ENCODE results near the gene C6orf89.

Gene C6orf89, protein sequence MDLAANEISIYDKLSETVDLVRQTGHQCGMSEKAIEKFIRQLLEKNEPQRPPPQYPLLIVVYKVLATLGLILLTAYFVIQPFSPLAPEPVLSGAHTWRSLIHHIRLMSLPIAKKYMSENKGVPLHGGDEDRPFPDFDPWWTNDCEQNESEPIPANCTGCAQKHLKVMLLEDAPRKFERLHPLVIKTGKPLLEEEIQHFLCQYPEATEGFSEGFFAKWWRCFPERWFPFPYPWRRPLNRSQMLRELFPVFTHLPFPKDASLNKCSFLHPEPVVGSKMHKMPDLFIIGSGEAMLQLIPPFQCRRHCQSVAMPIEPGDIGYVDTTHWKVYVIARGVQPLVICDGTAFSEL

DNA sequence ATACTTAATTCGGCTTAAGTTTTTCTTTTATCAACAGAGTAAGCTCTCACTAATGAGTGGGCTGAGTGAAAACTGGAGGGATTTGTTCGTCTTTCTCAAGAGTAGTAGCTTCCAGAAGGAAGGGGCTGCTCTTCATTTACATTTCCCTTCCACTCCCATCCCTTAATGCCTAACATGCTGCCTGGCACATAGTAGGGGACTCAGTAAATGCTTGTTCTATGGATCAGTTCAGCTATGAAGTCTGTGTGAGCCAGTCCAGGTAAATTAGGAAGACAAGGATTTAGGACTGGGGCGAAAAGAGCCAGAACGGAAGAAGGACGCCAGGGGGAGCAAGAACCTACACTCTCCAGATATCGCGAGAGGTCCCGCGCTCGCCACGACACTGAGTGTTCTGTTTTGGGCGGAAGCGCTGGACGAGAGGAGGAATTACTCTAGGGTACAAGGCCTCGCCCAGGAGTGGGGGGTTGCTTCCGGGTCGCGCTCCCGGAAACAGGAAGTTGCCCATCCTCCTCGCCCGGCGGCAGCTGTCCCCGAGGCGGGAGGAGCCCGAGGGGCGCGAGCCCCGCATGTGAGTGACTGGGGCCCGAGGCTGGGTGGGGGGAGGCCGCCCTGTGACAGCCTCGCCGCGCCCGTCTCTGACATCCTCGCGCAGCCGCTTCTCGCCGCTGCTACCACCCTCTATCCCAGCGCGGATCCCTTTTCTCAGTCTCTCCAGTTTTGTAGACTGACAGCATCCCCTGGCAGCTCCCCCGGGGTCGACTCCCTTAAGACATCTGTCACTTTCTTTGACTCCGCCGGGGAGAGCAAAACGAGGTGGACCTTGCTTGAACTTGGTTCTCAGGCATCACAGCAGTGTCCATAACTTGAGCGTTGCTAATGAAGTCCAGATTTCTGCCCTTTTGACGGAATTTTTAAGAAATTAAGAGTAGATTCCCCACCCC is at the start of gene C6orf89:
C6orf89 (plus strand) TSS at position 492 of the 941 bp plus-strand sequence. CDS start 13,493 bp downstream, outside the sequence.
- Histone ChIP-seq H3K4me3 (ENCODE audit: low read length) (peak within 1 kb of the TSS; percentile 66), H3K27me3 (ENCODE audit: control insufficient read depth, insufficient read depth, low read length) (no peaks in the 10 kb centered on the region), H3K4me1 (ENCODE audit: control insufficient read depth, insufficient read depth, low read length) (peaks cover 6% of the 10 kb centered on the region), H3K36me3 (ENCODE audit: control insufficient read depth, insufficient read depth, low read length) (no peaks in the 10 kb centered on the region), H3K9ac (ENCODE audit: low read length) (peak within 1 kb of the TSS; percentile 80), H3K9me3 (ENCODE audit: control insufficient read depth, low read length) (no peaks in the 10 kb centered on the region)

DNA sequence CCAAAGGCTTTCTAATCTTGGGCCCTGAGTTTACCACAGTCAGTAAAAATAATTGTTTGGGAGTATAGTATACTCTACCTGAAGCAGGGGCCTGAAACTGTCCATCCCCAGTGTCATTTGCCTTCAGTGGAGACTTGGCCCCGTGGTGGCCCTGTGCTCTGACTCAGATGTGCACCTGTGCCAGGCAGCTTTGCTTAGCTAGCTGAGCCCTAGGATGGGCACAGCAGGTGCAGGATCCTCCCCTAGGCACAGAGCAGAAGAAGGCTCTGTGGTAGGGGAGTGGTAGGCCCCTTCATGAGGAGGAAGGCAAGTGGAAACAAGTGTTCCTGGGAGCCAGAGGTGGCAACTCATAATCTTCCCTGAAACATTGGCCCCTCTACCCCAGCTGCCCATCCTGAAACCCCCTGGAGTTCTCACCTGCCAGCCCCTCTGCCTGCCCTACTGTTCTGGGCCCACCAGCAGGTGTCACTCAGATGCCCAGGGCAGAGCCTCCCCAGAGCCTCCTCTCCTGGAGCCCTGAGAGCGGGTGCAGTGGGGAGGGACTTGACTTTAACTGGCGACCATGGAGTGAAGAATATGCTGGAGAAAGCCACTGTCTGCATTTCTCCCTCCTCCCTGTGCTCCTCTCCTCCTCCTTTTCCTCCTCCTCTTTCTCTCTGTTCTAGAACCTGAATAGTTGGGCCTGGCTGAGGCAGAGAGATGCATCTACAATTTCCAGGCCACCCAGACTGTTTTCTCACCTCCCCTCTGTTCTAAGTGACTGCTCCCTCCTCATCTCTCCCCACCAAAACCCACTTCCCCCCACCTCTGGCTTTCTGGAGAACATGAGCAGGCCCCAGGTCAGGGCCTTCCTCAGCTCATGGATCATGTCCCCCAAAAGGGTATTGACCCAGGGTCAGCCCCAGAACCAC is 49.4 kb upstream of the C6orf89 start:
- Histone ChIP-seq H3K9me3 (ENCODE audit: control insufficient read depth, low read length) (no peaks in the 10 kb centered on the region), H3K36me3 (ENCODE audit: control insufficient read depth, insufficient read depth, low read length) (no peaks in the 10 kb centered on the region), H3K4me3 (ENCODE audit: low read length) (no peak overlapping the region), H3K27me3 (ENCODE audit: control insufficient read depth, insufficient read depth, low read length) (peaks cover 30% of the 10 kb centered on the region), H3K9ac (ENCODE audit: low read length) (no peak overlapping the region), H3K4me1 (ENCODE audit: control insufficient read depth, insufficient read depth, low read length) (peaks cover 19% of the 10 kb centered on the region)

DNA sequence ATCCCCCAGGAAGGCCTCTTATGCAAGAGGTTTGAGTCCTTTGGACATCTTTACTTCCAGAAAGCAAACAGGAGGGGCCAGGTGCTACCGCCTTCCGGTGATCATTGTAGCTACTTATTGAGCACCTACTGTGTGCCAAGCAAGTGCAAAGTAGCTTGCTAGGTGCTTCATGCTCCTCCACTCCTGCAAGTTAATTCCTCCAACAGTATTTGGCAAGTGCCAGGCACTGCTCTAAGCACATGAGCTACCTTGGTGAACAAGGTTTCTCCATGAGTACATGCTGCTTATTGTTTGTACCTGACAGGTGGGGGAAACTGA is 48.8 kb upstream of the C6orf89 start:
- Histone ChIP-seq H3K36me3 (ENCODE audit: control insufficient read depth, insufficient read depth, low read length) (no peaks in the 10 kb centered on the region), H3K27me3 (ENCODE audit: control insufficient read depth, insufficient read depth, low read length) (peaks cover 30% of the 10 kb centered on the region), H3K9ac (ENCODE audit: low read length) (no peak overlapping the region), H3K4me1 (ENCODE audit: control insufficient read depth, insufficient read depth, low read length) (peaks cover 19% of the 10 kb centered on the region), H3K9me3 (ENCODE audit: control insufficient read depth, low read length) (no peaks in the 10 kb centered on the region), H3K4me3 (ENCODE audit: low read length) (no peak overlapping the region)

DNA sequence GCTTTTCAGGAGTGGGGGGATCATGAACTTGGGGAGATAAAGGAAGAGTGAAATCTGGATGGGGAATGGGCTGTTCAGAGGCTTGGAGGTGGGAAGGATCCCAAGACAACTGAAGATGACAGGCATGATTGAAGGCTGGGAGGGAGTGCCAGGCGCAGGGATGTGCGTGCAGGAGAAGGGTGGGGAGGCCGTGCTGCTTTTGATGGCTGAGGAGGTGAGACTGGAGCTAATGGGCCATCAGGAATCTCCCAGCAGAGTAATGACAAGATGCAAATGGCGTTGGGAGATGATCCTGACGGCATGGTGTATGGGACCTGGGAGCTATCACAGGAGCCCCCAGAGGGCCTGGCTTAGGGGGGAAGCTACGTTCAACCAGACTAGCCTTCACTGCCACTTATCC is 48.1 kb upstream of the C6orf89 start:
- H3K27me3 ChIP-seq (ENCODE audit: control insufficient read depth, insufficient read depth, low read length), result peaks cover 30% of the 10 kb centered on the region
- no peak overlapping the region for H3K9ac ChIP-seq (ENCODE audit: low read length)
- peaks cover 19% of the 10 kb centered on the region for H3K4me1 ChIP-seq (ENCODE audit: control insufficient read depth, insufficient read depth, low read length)
- H3K4me3 ChIP-seq (ENCODE audit: low read length), result no peak overlapping the region
- H3K9me3 ChIP-seq (ENCODE audit: control insufficient read depth, low read length), result no peaks in the 10 kb centered on the region
- no peaks in the 10 kb centered on the region for H3K36me3 ChIP-seq (ENCODE audit: control insufficient read depth, insufficient read depth, low read length)

DNA sequence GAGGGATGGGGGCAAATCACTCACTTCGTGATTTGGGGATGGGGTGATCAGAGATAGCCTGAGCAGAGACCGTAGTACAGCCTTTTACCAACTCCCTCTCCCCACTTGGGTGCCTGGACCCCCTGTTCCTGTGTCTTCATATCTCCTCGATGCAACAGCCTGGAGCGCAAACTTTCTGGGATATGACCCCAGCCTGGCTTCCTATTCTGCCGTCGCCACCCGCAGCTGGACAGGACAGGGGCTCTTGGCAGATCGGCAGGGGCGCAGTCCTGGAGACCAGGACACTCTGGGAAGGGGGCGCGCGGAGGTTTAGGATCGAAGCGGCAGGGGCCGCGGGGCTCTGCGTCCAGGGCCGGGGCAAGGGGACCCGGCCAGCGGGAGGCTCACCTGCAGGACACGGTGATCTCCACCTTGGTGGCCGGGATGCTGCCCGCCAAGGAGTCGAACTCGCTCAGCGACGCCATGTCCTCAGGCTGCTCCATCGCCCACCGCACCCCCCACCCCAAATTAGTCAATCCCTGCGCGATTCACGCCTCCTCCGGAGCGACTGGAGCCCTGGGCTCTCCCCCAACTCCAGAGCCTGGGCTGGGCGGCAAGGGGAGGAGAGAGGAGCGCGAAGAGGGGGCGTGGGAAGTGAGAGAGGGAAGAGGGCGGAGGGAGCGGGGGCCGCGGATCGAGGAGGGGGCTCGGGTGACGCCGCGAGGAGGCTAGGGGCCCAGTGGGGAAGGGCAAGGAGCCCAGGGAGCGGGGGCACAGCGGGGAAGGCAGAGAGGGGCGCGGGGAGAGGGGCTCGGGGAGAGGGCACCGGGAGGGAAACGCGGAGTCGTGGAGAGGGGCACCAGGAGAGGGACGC is 46.6 kb upstream of the C6orf89 start, which contains the start of gene CPNE5:
CPNE5 (minus strand) TSS at position 549 of the 853 bp plus-strand sequence; CDS start at position 482, 67 bp downstream.
- H3K9ac ChIP-seq (ENCODE audit: low read length), result no peak within 1 kb of the TSS
- H3K36me3 ChIP-seq (ENCODE audit: control insufficient read depth, insufficient read depth, low read length), result no peaks in the 10 kb centered on the region
- H3K4me3 ChIP-seq (ENCODE audit: low read length), result no peak within 1 kb of the TSS
- no peaks in the 10 kb centered on the region for H3K9me3 ChIP-seq (ENCODE audit: control insufficient read depth, low read length)
- H3K4me1 ChIP-seq (ENCODE audit: control insufficient read depth, insufficient read depth, low read length), result peaks cover 19% of the 10 kb centered on the region
- H3K27me3 ChIP-seq (ENCODE audit: control insufficient read depth, insufficient read depth, low read length), result peaks cover 30% of the 10 kb centered on the region

DNA sequence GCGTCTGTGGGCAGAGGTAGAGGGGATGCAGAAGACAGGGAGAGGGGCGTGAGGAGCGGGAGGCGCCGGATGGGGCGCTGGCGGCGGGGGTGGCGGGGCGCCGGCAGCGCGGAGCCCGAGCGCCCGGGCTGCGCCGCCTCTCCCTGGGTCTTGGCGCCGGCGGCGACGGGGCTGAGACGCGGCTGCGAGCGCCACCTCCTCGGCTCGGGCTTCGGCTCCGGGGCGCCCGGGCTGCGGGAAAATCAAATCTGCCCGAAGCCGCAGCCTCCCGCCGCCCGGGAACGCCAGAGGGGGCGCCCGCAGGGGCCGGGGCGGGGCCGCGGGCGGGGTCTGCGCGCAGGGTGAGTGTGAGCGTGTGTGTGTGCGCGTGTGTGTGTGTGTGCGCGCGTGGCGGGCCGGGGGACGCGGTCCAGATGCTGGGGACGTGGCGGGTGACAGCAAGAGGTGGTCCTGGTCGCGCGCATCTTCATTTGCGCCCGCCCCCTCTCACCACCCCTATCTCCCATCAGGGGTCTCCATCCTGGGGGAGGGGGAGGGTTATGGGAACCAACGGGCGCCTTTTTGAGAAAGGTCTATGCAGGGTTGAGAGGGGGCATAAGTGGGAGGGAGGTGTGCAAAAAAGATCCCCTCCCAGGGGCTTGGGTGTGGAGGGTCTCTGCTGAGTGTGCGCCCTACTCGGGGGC is 45.9 kb upstream of the C6orf89 start:
- Histone ChIP-seq H3K27me3 (ENCODE audit: control insufficient read depth, insufficient read depth, low read length) (peaks cover 30% of the 10 kb centered on the region), H3K4me1 (ENCODE audit: control insufficient read depth, insufficient read depth, low read length) (peaks cover 19% of the 10 kb centered on the region), H3K4me3 (ENCODE audit: low read length) (no peak overlapping the region), H3K9me3 (ENCODE audit: control insufficient read depth, low read length) (no peaks in the 10 kb centered on the region), H3K9ac (ENCODE audit: low read length) (no peak overlapping the region), H3K36me3 (ENCODE audit: control insufficient read depth, insufficient read depth, low read length) (no peaks in the 10 kb centered on the region)

DNA sequence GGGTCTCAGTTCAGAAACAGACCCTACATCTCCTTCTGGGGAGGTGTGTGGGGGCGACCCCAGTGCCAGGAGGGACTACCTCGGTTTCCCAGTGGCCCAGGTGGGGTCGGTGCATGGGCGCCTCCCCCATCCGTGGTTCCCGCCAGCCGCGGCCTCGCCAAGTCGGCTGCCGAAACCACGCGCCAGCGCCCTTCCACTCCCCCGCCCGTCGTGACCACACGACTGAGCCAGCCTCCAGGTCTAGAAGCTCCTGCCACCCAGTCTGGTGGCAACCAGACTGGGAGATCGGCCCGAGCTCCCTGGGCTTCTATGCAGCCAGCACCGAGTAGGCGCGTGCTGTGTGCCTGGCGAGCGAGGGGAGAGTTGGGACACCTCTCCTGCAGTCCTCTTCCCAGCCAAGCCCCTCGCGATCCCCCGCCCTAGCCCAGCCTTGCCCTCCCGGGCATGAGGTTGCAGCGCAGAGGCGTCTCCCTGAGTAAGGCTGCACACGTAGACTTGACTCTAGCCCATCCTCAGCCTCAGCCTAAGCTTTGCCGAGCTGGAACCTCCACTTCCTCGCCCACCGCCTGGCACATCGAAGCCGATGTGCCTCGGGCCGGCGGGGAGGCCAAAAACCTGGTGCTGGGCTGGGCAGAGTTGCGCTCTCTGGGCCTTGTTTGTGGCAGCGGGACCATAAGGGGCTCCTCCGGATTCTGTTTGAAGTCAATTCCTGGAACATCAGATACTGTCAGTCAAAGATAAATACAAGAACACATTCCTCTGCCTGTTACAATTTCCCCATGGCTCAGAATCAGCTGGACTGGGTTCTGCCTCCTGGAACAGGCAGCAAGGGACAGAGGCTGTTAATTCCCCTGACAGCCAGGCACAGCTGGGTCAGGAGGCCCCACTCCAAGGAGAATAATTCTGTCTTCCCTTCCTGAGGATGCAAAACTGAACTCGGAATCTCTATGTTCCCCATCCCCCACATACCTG is 45.0 kb upstream of the C6orf89 start:
- Histone ChIP-seq H3K4me1 (ENCODE audit: control insufficient read depth, insufficient read depth, low read length) (peaks cover 19% of the 10 kb centered on the region), H3K9ac (ENCODE audit: low read length) (no peak overlapping the region), H3K4me3 (ENCODE audit: low read length) (no peak overlapping the region), H3K27me3 (ENCODE audit: control insufficient read depth, insufficient read depth, low read length) (peaks cover 30% of the 10 kb centered on the region), H3K36me3 (ENCODE audit: control insufficient read depth, insufficient read depth, low read length) (no peaks in the 10 kb centered on the region), H3K9me3 (ENCODE audit: control insufficient read depth, low read length) (no peaks in the 10 kb centered on the region)

DNA sequence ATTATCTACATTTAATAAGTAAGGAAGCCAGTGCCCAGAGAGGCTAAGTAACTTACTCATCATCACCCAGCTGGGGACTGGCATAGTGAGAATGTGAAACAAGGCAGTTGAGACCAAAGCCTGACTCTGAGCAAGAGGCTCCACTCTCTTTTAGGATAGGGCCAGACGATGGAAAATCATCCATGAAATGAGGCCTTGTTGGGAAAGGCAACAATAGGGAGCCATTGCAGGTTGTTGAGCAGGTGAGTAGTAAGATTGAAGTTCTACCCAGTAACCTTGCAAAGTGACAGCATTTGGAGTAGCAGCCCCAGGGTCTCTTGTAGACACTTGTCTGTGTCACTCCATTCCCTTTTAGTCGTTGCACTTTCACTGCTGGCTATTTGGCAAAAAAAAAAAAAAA is 44.0 kb upstream of the C6orf89 start:
- Histone ChIP-seq H3K9me3 (ENCODE audit: control insufficient read depth, low read length) (no peaks in the 10 kb centered on the region), H3K9ac (ENCODE audit: low read length) (no peak overlapping the region), H3K4me1 (ENCODE audit: control insufficient read depth, insufficient read depth, low read length) (peaks cover 19% of the 10 kb centered on the region), H3K27me3 (ENCODE audit: control insufficient read depth, insufficient read depth, low read length) (peaks cover 30% of the 10 kb centered on the region), H3K36me3 (ENCODE audit: control insufficient read depth, insufficient read depth, low read length) (no peaks in the 10 kb centered on the region), H3K4me3 (ENCODE audit: low read length) (no peak overlapping the region)

DNA sequence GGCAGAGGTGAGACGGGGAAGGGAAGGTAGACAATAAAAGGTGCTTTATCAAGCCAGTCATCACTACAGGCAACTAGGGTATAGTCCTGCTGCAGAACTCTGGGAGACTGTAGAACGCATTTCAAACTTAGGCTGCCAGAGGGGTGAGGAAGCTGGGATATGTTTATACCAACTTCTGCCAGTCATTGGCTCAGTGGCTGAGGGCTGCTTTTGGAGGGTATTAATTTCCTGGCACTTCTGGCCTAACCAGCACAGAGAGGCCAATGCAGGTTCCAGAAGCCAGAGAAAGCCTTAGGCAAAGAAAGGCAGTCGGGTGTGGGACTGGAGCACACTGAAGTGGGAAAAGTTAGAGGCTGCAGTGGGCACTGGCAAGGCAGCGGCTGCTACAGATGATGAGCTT is 42.6 kb upstream of the C6orf89 start:
- Histone ChIP-seq H3K4me1 (ENCODE audit: control insufficient read depth, insufficient read depth, low read length) (peaks cover 25% of the 10 kb centered on the region), H3K27me3 (ENCODE audit: control insufficient read depth, insufficient read depth, low read length) (peaks cover 26% of the 10 kb centered on the region), H3K9me3 (ENCODE audit: control insufficient read depth, low read length) (no peaks in the 10 kb centered on the region), H3K36me3 (ENCODE audit: control insufficient read depth, insufficient read depth, low read length) (no peaks in the 10 kb centered on the region), H3K9ac (ENCODE audit: low read length) (no peak overlapping the region), H3K4me3 (ENCODE audit: low read length) (no peak overlapping the region)

Measured in mucosa of stomach (tissue), 1 donor.